ENCODE results near the gene COL4A3.

COL4A3 gene

DNA sequence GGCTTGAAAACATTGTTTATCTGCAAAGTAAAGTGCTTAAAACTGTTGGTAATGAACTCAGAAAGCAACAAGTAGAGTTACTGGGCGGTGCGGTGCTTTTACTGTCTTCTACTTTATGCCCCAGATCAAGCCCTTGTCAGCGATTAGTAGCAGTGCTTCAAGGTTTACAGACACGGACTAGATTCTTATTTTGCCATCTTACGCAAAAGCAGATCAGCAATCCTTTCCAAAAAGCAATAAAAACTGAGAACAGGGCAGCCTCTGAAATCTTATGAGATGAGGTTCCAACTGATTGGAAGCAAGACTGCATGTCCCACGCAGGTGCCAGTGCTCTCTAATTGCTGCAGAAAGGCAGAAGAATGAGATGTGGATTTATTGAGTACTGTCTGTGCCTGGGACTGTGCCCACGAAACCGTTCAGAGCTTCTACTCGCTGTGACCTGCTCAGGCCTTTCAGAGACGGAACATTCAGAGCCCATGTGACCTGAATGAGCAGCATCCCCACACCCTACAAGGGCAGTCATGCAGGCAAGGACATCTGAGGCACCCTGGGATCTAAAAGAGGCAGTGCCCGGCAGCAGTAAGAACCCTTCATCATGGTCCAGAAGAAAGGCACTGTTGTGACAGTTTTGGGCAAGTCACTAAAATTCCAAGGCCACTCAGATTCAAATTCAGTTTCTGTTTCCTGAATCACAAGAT, 15.7 kb downstream of the COL4A3 start:
- DNase-seq = no peak
- no peak for TF ChIP-seq POLR2A (IDR thresholded peaks at IDR 0.05; ENCODE audit: low read length)
- no peak for TF ChIP-seq GATA1 (IDR thresholded peaks at IDR 0.05; ENCODE audit: low read depth, low read length)

DNA sequence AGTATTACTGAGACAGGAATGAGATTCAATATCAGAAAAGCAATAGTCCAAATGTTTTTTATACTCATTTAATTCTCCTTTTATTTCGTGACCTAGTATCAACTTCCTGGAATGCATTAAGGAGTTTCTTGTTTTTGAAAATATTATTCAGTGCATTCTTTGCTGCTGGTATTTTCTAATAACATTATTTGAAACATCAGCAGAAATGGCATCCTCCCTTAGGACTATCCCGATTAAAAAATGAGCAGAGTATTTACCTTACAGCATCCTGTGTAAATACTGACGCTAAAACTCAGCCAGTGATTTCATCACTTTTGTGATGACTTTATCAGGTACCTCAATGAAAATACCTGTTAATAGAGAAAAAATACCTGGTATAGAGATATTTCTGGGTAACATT, 16.3 kb downstream of the COL4A3 start:
- no peak for DNase-seq
- TF ChIP-seq GATA1 (IDR thresholded peaks at IDR 0.05; ENCODE audit: low read depth, low read length) = no peak
- TF ChIP-seq POLR2A (IDR thresholded peaks at IDR 0.05; ENCODE audit: low read length) = no peak

DNA sequence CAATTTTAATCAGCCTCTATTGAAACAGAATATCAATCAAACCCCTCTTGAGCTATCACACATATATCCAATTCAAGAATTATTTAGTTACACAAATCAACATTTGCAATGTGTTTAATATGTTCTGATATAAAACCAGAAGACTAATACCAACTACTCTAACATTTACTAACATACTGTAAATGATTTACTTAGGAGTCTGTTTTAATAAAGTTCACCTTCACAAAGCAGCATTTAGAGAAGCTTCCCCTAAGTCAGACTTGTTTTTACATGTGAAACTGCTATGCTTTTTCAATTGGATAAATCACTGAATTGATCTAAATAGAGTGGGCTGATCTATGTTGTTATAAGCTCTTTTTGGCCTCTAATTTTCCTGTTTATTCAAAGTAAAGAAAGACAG, 18.3 kb downstream of the COL4A3 start:
- no peak for TF ChIP-seq GATA1 (IDR thresholded peaks at IDR 0.05; ENCODE audit: low read depth, low read length)
- no peak for TF ChIP-seq POLR2A (IDR thresholded peaks at IDR 0.05; ENCODE audit: low read length)
- no peak for DNase-seq

DNA sequence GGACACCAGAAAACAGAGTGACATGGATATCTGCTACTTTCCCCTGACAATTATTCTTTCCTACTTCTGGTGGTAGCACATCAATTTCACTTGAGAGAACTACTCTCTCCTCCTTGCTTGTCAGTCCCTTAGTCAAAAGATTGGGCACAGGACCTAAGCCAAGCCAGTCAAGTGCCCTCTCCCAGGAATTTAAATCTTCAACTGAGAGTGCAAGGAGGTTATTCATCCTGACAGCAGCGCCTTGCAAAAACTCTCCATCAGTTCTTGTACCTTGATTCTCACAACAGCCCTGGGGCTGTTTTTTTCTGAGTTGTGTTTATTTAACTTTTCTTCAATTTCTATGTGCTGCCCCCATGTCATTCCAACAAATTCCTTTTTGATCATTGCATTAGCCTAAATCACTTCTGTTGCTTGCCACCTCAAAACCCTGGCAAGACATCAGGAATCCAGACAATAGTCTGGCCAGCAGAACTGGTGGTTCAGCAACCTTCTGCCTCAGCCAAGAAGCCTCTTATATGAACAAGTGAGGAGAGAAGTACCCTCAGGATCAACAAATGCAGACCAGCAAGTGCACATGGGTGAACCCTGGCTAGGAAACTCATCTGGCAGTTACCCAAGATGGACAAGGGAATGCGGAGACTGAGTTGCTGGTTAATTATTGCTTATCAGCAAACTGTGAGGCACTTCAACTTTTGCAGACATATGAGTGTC, 19.4 kb downstream of the COL4A3 start:
- TF ChIP-seq POLR2A (IDR thresholded peaks at IDR 0.05; ENCODE audit: low read length) (no peak), GATA1 (IDR thresholded peaks at IDR 0.05; ENCODE audit: low read depth, low read length) (no peak)
- DNase-seq = no peak

DNA sequence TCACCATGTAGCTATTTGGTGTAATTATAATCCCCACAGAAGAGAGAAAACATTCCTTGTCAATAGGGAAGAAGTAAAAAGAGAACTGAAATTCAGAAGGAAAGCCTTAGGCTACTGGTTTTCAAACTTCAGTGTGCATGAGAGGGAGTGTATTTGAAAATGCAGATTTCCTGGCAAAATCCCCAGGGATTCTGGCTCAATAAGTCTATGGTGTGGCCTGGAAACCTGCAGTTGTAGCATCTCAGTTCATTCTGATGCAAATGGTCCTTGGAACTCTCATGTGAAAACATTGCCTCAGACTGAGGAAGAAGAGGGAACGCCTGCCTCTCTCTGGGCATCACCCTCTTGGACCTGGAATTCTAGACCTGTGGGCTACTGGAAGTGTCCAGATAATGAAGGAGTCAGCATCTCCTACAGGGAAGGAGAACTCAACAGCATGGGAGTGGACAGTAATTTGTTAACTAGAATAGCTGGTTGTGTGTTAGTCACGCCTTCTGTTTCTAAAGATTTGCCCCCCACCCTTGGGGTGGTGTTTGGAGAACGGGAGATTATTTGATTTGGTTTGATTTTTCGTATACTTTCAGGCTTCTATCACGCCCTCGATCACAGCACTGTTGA, 21.3 kb downstream of the COL4A3 start:
- TF ChIP-seq GATA1 (IDR thresholded peaks at IDR 0.05; ENCODE audit: low read depth, low read length) (no peak), POLR2A (IDR thresholded peaks at IDR 0.05; ENCODE audit: low read length) (no peak)
- no peak for DNase-seq

DNA sequence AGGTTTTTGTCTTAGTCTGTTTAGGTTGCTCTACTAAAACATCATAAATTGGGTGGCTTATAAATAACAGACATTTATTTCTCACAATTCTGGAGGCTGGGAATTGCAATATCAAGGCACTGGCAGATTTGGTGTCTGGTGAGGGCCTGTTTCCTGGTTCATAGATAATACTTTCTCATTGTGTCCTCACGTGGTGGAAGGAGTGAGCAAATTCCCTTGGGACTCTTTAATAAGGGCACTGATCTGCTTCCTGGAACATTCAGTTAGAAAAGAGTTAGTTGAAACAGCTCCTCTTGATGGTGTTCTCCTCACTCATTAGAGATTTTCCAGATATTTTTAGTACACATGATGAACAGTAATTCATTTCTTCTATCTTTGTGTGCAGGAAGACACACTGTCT, 22.3 kb downstream of the COL4A3 start:
- no peak for TF ChIP-seq GATA1 (IDR thresholded peaks at IDR 0.05; ENCODE audit: low read depth, low read length)
- no peak for TF ChIP-seq POLR2A (IDR thresholded peaks at IDR 0.05; ENCODE audit: low read length)

DNA sequence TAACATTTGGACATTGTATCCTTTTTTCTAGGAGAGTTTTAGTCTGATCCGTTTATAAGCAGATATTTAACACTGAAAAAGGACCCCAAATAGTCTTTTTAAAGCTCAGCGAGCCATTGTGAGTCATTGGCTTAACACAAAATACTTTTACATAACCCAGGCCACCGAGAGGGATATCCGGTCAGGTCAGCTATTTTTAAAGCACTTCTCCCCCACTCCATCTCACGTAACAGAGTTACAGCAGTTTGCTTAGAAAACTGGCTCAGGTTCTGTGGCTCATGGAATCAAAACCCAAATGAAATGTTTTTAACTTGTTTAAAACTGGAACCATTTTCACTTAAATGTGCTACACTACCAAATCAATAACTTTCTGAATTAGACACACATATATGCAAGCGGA, 23.9 kb downstream of the COL4A3 start:
- DNase-seq = no peak
- TF ChIP-seq POLR2A (IDR thresholded peaks at IDR 0.05; ENCODE audit: low read length) (no peak), GATA1 (IDR thresholded peaks at IDR 0.05; ENCODE audit: low read depth, low read length) (no peak)

More for the DNA sequence above, 22.3 kb downstream of the COL4A3 start:
- no peak for DNase-seq

DNA sequence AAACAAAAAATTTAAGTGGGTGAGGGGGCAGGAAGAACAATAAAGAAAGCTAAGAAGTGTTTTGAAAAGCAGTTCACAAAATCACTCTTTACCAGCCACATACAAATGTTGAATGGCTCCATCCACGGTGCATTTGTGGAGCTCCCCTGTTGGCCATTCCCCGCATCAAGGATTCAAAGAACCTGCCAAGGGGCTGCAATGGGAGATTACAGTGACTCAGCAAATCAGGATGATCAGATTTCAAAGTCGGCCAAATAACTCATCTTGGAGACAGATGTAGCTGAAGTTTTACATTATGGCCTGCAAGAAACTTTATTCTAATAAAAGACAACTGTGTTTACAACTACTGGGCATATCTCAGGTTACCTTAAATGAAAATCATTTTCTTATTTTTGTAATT, 26.9 kb downstream of the COL4A3 start:
- TF ChIP-seq GATA1 (IDR thresholded peaks at IDR 0.05; ENCODE audit: low read depth, low read length) (no peak), POLR2A (IDR thresholded peaks at IDR 0.05; ENCODE audit: low read length) (no peak)

DNA sequence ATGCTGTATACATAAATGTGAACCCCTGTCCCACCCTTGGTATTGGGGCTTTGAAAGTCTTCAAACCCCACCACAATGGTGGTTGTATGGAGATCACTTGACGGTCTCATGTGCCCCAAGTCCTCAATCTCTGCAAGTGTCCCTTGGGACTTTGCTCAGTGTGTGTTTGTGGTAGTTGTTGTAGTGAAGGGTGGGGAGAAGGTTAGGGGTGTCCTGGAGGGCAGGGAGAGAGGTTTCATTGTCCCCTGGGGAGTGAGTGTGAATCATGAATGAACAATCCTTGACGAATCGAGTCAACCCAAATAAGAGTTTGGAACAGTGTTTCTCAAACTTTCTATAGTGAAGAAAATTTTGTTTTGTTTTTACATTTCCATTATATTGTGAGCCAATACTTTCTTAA, 28.1 kb downstream of the COL4A3 start:
- no peak for DNase-seq
- TF ChIP-seq GATA1 (IDR thresholded peaks at IDR 0.05; ENCODE audit: low read depth, low read length) = no peak
- no peak for TF ChIP-seq POLR2A (IDR thresholded peaks at IDR 0.05; ENCODE audit: low read length)

More for the DNA sequence above, 26.9 kb downstream of the COL4A3 start:
- no peak for DNase-seq

DNA sequence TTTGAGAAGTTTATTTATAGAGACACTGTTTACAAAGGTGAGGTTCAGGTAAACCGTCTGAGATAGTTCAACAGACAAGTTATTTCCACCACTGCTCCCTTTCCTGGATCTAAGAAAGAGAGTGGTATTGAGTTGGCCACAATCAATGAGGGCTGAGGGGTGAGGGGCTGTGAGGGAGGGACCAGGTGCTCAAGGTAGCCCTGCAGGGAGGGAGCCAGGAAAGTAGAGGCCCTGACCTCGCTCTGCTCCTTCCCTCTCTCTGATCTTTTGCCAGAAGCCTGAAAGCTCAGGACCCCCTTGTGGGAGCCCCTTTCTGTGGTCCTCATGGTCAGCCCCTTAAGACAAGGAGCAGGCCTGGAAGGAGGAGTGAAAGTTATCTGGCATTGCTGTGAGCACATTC, 29.8 kb downstream of the COL4A3 start:
- TF ChIP-seq GATA1 (IDR thresholded peaks at IDR 0.05; ENCODE audit: low read depth, low read length) (no peak), POLR2A (IDR thresholded peaks at IDR 0.05; ENCODE audit: low read length) (no peak)
- DNase-seq = no peak

DNA sequence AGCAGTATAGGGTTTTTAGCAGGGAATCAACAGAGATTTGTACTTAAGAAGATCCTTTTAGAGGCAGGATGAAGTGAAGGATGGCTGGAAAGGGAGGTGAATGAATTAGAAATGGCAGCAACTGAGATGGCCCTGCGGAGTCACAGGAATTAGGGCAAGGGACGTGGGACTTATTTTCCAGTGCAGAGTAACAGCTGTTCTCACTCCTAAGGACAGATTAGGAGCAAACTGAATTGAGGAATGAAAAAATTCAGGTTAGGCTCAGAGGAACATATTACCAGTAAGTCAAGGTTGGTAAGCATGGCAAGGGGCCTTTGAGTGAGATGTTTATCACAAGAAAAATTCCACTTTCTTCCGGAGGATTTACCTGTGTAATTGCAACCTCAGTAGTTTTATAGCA, 34.4 kb downstream of the COL4A3 start:
- TF ChIP-seq POLR2A (IDR thresholded peaks at IDR 0.05; ENCODE audit: low read length) = no peak
- TF ChIP-seq GATA1 (IDR thresholded peaks at IDR 0.05; ENCODE audit: low read depth, low read length) = no peak
- DNase-seq = no peak

DNA sequence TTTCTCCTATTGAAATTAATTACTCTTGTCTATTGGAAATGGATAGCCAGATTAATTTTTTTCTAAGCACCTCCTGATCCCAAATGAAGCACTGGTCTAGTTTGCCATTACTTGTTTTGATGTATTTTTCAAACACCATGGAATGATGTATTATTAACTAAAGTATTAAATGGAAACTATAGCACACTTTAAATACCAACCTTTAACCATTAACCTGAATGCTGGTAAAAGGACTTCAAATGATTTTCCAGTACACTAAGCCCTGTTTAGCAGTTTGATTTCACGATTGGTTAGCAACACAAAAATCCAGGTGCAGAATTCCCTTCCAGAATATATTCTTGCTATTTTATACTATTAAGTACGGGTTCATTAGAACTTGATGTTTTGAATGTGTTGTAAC, 37.3 kb downstream of the COL4A3 start:
- no peak for DNase-seq
- no peak for TF ChIP-seq POLR2A (IDR thresholded peaks at IDR 0.05; ENCODE audit: low read length)
- no peak for TF ChIP-seq GATA1 (IDR thresholded peaks at IDR 0.05; ENCODE audit: low read depth, low read length)

DNA sequence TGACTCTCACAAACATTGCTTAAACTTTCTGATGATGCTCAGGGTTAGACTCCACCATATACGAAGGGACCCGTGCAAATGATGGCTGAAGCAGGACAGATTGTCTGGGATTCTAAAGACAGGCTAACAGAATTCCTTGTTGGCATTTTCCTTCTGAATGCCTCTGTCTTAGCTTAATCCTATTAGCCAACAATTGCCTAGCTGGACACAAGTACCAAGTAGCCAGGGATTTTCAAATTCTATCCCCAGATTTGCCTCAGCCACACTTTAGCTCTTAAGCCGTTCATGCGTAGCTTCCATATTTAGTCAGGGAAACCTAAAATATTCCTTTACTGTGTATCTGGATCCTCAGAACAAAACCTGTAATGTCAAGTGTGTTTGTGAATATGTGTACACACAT, 40.0 kb downstream of the COL4A3 start:
- TF ChIP-seq POLR2A (IDR thresholded peaks at IDR 0.05; ENCODE audit: low read length) = no peak
- TF ChIP-seq GATA1 (IDR thresholded peaks at IDR 0.05; ENCODE audit: low read depth, low read length) = no peak
- no peak for DNase-seq

DNA sequence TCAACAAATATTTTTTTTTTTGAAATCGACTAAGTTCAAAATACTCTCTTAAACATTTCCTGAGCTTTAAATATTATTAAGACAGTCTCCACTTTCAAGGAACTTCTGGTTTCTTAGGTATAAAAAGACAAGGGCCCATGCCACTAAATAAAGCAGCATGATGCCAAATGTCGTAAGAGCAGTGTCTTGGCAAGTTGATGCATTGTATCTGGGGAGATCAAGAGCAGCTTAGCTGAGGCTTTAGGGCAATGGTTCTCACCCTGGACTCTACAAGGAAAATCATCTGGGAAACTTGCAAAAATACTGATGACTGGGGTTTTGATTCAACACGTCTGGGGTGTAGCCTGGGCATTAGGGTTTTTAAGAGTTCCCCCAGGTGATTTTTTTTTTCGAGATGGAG, 41.3 kb downstream of the COL4A3 start:
- TF ChIP-seq POLR2A (IDR thresholded peaks at IDR 0.05; ENCODE audit: low read length) (no peak), GATA1 (IDR thresholded peaks at IDR 0.05; ENCODE audit: low read depth, low read length) (no peak)
- no peak for DNase-seq

DNA sequence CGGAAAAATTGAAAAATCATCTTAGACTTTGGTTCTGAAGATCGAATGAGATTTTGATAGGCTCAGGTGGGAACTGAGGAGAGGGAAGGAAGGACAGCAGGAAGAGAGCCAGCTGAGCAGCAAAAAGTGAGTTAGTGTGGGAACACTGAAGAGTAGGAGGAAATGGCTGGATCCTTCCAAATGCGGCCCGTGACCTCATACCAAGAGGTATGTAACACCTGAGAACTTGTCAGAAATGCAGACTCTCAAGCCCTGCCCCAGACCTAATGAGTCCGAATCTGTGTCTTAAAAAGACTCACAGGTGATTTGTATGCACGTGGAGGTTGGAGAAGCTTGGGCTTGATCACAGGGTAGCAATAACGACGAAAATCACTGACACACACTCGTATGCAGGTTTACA, 42.0 kb downstream of the COL4A3 start:
- TF ChIP-seq GATA1 (IDR thresholded peaks at IDR 0.05; ENCODE audit: low read depth, low read length) = no peak
- TF ChIP-seq POLR2A (IDR thresholded peaks at IDR 0.05; ENCODE audit: low read length) = no peak
- DNase-seq = no peak
